Activated T-cell treated with anti-CD3 and anti-CD28 coated beads for 1 hour (primary cell): ENCODE measurements around the gene ERO1B.
"Not testable (repeated sequence)": the region's sequence is repeated elsewhere in the genome, so short reads cannot be mapped to it uniquely, and the experiment has no call there.

Experiments
- DNase-seq: peaks from one replicate; pipeline ENCODE4 v3.0.0-alpha.2; 2020; ENCODE audit warnings: low read depth

ERO1B gene

DNA sequence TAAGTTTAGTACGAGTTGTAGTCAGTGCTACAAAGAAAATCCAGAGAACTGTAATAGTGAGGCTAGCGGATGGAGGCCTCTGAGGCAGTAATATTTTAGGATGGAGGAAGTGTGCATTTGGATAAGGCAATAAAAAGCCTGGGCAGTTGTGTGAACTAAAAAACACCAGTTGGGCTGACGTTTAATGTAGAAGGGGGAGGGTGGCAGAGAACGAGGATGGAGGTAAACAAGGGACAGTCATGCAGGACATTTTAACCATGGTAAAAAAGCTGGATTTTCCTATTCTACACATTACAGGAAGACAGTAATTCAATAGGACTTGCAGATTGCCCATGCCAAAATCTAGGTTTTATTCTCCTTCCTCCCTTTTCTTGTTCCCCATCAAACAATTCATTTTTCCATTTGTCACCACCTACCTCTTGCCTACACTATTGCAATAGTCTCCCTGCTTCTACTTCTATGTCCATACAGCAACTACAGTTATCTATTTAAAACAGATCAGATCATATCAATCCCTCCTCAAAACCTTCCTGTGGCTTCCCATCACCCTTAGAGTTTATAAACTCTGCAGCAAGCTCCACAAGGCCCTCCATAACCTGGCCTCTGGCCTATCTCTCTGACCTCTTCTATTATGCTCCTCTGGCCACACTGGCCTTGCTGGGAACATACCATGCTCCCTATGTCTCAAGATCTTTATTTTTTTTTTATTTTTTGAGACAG lies 27.7 kb downstream of the ERO1B start:
- no peak for DNase-seq

DNA sequence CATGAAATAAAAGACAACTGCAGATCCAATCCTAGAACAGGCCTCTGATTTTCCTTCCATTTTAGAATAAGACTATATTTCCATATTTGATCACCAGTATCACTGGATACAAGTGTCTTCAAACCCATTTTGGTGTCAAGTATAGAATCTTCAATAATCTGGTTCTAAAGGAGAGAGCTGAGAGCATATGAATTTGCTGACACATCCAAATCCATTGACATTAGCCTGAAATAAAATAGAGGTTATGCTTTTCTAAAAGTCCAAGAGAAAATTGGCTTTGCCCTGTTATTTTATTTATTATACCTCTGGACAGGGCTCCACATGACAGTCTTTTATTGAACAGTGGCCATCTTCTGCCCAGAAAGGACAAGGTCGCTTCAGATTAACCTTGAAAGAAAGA lies 28.6 kb downstream of the ERO1B start:
- no peak for DNase-seq

DNA sequence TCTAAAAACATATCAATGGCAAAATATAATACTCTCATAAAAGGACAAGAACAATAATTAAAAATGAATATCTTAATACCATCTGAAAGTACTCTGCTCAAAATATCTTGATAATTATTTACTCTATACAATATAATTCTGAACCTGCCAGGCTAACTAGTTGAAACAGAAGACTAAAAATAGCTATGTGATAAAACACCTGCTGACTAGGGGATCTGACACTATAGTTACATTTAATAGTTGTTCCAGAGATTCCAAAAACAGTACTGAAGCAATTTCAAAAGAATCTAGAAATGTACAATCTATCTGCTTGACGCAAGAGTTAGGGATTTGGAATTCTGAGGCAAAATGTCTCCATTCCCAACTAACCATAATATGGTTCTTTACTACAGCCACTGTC lies 30.2 kb downstream of the ERO1B start:
- no peak for DNase-seq

DNA sequence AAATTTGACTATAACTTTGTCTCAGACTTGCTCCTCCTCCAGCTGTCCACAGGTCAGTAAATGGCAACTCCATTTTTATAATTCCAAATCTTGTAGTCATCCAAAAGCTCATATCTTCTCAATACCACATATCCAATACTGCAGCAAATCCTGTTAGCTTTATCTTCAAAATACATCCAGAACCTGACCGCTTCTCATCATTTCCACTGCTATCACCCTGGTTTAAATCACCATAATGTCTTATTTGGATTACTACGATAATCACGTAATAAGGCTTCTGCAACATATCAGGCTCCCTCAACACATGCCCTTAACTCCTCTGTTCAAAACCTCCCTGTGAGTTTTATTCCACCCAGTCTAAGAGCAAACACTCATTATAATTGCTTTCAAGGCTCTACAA lies 34.5 kb downstream of the ERO1B start:
- no peak for DNase-seq

DNA sequence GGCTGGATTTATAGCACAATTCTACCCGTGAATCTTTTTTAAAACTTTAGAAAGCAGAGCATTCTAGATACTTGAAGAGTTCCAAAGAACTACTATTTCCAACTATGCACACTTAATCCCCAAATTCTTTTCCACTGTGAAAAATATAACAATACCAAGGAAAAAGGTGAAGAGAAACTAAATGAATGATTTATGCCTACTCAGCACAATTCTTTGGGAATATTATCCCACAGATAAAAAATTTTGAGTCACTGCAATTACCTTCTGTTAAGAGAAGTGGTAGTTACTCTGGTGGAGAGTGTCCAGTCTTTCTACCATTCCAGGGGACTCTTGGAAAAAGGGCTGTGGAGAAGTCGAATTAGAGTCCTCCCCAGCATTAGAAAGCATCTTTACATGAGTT lies 39.2 kb downstream of the ERO1B start:
- DNase-seq, result no peak

DNA sequence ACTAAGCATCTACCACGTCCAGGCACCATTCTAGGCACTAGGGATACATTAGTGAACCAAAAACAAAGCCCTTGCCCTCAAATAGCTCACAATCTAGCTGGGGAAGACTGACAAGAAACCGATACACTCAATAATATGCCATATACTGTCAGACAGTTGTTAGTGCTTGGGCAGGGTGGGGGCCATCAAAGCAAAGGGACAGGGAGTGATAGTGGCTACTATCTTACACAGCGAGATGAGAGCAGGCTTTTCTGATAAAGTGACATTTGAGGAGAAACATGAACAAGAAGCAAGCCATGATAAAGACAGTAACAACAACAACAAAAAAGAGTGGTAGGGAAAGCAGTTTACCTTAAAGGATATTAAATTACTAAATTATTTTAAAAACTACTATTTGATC lies 41.1 kb downstream of the ERO1B start:
- no peak for DNase-seq

DNA sequence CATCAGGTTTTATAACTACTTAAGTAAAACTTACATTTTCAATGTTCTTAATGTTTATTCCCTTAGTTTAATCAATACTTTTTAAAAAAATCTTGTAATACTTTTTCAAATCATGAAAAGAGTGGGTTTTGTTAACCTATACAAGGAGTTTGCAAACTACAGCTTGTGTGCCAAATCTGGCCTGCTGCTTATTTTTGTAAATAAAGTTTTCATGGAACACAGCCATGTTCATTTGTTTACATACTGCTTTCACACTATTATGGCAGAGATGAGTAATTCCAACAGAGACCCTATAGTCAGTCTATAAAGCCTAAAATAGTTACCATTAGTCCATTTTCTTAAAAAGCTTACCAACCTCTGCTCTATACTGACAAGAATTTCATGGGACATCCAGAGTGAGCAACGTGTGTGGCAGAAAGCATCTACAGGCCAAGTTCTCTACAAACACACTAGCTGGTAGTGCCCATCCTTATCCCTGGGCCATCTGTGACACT lies 42.6 kb downstream of the ERO1B start:
- DNase-seq, result no peak

DNA sequence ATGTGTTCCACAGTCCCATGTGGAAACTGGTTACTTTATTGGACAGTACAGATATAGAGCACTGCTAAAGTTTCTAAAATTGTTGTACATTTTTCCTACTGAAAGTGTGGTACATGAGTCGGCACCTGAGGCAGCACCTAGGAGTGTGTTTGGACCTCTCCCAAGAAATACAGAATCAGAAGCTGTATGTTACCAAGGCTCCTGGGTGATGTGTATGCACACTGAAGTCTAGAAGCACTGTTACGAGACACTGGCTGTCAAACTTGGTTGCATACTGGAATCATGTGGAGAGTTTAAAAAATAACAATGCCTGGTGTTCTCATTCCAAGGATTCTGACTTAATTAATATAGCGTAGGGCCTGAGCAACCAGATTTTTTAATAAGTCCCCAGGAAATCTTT lies 46.6 kb downstream of the ERO1B start:
- DNase-seq, result no peak

DNA sequence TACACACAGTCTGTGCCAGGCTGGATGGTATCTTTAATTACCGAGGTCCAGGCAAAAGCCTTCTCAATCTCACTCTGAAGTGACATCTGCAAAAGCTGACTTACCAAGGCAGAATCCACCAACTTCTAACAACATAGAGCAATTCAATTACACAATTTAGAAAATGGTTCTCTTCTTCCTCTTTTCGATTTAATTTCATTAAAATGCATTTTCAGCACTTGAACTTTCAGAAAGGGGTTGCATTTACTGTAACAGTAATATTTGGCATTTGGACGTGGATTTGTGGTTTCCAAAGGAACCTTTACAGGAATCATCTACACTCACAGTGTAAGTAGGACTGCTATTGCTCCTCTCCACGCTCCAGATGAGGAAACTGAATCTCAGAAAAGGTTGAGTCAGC lies 53.3 kb downstream of the ERO1B start:
- no peak for DNase-seq

DNA sequence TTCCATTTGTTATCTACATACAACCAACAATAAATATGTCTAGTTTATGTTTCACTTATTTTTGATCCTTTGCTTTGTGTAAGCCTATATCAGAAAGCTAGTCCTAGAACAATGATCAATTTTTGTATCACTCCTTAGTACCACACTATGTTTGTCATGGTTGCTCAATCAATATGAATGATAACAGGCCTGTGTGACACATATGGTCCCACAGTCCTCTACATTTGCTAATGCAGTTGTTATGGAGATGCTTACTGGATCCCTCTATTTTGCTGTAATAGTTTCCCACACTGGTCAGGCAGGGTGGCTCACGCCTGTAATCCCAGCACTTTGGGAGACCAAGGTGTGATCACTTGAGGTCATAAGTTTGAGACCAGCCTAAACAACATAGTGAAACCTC lies 59.1 kb downstream of the ERO1B start:
- DNase-seq, result no peak

DNA sequence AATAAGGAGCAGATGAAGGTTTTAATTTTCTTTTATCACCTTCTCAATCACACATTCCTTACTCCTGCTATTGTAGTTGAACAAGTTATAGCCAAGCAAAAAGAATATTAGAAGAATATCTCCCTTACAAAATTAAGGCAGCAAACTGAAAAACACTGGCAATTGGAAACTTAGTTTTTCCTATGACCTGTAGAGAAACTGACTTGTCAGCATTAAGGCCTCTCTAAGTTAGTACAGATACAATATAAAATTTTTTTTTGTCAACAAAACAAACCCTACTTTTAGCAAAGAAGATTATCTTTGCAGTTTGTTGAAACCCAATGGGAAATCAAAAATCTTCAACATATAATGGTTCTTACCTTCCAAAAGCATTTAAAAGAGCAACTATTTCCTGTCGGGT lies 61.3 kb downstream of the ERO1B start:
- no peak for DNase-seq

DNA sequence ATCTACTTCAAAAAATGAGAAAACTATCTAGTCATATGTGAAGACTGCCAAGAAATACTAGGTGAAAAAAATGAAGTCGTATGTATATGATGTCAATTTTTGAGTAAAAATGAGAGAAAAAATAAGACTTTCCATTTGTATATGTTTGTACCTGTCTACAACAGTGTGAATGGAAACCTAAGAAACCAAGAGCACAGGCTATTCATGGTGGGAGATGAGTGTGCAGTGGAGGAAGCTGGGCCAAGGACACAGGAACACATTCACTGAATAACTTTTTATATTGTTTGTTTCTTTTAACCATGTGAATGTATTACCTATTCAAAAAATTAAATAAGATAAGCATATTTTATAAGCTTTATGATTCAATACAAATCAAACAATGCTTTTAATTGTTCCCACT lies 67.0 kb downstream of the ERO1B start:
- no peak for DNase-seq

DNA sequence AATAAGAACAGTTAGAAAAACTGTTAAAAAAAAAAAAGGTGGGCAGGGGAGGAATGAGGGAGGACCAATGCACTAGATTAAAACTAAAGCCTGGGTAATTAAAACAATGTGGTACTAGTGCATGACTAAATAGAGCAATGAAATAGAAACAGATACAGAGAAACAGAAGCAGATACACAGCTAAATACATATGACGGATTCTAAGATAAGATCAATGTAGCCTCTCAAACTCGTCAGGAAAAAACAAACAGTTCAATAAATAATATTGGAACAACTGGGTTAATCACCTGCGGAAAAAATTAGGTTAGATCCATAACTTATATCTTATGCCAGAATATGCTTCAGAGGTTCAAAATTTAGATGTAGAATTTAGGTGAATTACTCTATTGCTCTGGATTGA lies 68.2 kb downstream of the ERO1B start:
- DNase-seq, result no peak

DNA sequence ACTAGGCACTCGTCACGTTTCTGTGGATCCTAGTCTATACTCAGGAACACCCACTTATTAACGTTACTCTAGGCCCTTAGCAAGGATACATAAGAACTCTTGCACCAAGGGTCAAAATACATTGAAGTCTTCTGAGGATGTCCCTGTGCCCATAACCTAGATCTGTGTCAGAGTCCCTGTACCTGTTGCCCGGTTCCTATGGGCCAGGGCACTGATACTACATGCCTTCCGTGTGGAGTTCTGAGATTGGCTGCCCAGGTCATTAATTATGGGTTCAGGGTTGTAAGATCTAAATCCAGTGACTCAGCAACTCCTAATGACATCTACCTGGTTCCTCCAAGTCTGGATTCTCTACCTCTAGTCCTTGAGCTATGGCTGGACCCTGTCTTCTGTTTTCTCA lies 69.9 kb downstream of the ERO1B start:
- no peak for DNase-seq

DNA sequence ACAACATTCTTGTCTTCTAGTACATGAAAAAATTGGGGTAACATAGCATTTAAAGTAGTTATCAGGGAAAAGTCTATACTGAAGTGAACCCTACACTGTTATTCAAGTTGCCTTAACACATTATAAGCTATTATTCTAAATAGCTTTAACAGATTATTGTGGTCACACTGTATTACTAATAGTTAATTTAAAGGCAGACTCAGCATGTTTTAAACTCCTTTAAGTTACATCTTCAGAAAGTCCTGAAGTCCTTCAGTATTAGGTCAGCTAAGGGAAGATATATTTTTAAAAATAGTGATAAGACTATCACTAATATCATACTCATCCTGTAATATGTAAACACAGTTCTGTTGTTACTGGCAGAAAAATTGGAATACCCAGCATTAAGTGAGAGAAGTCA lies 72.0 kb downstream of the ERO1B start:
- no peak for DNase-seq

DNA sequence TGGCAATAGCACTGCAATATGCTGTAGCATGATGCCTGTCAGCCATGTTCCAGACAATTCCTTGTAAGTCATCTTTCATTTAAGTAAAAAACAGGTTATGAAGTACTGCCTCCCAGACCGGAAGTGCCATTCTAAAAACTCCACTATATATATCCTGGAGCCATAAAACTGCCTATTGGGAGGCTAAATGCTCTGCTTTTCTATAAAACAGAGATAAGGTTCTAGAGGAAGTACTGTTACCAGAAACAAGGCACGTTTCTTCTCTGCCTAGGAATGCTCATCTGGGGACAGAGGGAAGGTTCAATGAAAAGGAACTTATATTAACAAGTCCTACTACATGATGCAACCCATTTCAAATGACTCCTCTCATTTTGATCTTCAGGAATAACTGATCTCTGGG lies 72.6 kb downstream of the ERO1B start:
- DNase-seq, result no peak

DNA sequence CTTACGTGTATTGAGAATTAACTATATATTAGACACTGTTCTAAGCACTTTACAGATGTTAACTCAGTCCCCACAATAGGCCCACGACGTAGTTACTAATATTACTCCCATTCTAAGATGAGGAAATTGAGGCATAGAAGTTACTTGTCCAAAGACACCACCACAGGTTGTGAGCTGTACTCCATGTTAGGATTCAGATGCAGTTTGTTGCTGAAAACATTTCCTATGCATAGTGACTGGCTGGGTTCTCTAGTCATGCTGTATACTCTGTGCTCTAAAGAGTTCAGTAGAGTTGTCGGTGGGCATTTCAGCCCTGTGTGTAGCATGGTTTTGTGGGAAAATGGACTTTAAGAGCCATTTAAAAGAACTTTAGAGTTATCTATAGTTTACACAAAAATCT lies 74.2 kb downstream of the ERO1B start:
- no peak for DNase-seq

DNA sequence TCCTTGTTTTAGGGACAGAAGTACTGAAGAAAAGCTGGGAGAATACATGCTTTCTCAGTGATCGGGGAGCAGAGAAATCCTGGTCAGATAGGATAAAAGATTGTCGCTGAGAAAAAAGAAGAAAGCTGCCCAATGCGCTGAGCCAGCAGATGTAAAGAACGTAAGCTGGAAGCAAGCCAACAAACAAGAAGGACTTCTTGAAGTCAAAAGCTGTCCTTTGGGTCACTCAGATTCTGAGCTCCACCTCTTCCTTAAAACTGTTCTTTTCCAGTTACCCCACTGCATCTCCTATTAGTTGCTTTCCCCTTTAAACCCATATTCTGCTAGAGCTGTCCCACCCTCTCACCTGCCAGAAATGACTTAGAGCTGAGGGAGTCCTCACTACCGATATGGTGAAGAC lies 74.6 kb downstream of the ERO1B start:
- no peak for DNase-seq

DNA sequence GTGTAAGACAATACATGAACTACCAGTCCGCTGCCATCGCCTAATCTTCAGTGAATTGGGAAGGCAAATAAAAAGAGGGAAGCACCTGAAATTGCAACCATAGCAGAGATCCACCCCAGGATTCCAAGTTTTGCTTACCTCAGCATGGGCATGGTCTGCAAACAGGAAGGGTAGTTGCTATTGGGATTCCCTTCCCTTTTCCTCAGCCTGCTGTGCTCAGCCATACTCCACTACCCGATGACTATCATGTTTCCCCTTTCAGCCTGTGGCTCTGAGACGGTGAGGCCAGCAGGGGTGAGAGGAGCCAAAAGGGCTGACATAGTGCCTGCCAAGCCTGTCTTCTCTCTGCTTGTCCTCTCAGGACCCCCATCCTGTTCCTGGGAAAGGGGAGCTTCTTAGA lies 75.2 kb downstream of the ERO1B start:
- no peak for DNase-seq

DNA sequence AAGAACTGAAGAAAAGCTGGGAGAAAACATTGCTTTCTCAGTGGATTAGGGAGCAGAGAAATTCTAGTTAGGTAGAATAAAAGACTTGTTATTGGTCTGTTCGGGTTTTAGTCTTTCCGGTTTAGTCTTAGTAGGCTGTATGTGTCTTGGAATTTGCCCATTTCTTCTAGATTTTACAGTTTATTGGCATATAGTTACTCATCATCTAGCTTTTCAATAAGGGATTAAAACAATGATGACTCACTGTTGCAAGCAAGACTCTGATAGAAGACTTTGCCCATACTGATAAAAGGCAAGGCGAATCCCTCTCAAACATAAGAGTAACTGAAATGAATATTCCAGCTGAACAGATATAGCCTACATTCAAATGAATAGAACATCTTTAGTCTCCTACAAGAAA lies 77.1 kb downstream of the ERO1B start:
- DNase-seq, result no peak

DNA sequence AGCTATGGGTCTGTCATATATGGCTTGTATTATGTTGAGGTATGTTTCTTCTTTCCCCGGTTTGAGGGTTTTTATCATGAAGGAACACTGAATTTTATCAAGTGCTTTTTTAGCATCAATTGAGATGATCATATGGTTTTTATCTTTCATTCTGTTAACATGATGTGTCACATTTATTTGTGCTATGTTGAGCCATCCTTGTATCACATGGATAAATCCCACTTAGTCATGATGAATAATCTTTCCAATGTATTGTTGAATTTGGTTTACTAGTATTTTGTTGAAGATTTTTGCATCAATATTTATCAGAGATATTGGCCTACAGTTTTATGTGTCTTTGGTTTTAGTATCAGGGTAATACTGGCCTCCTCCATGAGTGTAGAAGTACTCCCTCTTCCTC lies 77.7 kb downstream of the ERO1B start:
- DNase-seq, result no peak

DNA sequence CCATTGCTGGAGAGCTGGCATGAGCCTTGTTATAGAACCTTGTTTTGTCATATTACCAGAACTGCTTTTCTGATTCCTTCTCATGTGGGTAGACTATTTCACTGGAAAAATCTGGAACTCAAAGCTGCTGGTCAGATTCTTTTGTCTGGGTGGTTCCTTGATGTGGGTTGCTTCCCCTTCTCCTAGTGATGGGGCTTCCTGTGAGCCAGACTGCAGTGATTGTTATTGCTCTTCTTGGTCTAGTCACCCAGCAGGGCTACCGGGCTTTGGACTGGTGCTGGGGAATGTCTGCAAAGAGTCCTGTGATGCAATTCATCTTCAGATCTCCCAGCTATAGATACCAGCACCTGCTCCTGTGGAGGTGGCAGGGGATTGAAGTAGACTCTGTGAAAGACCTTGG lies 80.0 kb downstream of the ERO1B start:
- DNase-seq, result no peak

DNA sequence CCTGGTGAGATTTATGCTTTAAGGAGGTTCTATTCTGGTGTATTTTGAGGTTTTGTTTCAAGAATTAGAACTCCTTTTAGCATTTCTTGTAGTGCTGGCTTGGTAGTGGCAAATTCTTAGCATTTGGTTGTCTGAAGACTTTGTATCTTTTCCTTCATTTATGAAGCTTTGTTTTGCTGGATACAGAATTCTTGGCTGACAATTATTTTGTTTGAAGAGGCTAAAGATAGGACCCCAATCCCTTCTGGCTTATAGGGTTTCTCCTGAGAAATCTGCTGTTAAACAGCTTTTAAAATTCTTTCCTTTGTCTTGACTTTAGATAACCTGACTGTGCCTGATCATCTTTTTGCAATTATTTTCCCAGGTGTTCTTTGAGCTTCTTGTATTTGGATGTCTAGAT lies 80.8 kb downstream of the ERO1B start:
- no peak for DNase-seq

DNA sequence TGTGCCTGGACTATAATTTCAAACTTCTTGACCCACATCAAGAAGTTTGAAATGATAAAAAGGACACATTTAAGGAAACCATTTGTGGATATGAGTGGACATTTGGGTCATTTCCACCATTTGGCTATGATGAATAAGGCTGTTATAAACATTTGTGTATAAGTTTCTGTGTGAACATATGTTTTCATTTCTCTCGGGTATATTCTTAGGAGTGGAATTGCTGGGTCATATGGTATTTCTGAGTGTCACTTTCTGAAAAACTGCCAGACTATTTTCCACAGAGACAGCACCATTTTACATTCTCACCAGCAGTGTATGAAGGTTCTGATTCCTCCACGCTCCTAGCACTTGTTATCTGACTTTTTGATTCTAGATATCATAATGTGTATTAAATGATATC lies 88.6 kb downstream of the ERO1B start:
- DNase-seq, result no peak

DNA sequence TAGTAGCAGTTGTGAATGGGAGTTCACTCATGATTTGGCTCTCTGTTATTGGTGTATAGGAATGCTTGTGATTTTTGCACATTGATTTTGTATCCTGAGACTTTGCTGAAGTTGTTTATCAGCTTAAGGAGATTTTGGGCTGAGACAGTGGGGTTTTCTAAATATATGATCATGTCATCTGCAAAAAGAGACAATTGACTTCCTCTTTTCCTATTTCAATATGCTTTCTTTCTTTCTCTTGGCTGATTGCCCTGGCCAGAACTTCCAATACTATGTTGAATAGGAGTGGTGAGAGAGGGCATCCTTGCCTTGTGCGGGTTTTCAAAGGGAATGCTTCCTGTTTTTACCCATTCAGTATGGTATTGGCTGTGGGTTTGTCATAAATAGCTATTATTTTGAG lies 93.7 kb downstream of the ERO1B start:
- DNase-seq, result not testable (repeated sequence)
